ENCODE results near the gene RPL32. TPM values are rescaled to one million over a fixed set of nuclear protein-coding genes. Genes with fewer than 3 reads are reported as not detected.

RPL32 gene
- total RNA-seq, 1 donor from 2014 or later, result 1,191 TPM

GRCh38 chr3:12798559-12799179 lies 42.7 kb downstream of the RPL32 start:
- Histone ChIP-seq H3K27ac (no peak overlapping the region), H3K27me3 (no peaks in the 10 kb centered on the region), H3K9me3 (no peaks in the 10 kb centered on the region), H3K36me3 (no peaks in the 10 kb centered on the region), H3K4me3 (no peak overlapping the region), H3K4me1 (peaks cover 5% of the 10 kb centered on the region)
- intact Hi-C loops (cut with DNase I), result no loop called here
- no peak for TF ChIP-seq CTCF (IDR thresholded peaks at IDR 0.05)
- ATAC-seq, result peak; percentile 12
- peak; percentile 61 for DNase-seq

- intact Hi-C loops (cut with DNase I), result no loop called here
- Histone ChIP-seq H3K9me3 (no peaks in the 10 kb centered on the region), H3K27me3 (no peaks in the 10 kb centered on the region), H3K36me3 (no peaks in the 10 kb centered on the region), H3K4me1 (peaks cover 5% of the 10 kb centered on the region), H3K27ac (no peak overlapping the region), H3K4me3 (no peak overlapping the region)
- ATAC-seq (no peak), DNase-seq (peak; percentile 17)
- no peak for TF ChIP-seq CTCF (IDR thresholded peaks at IDR 0.05)
Observed at GRCh38 chr3:12797892-12798558, 43.3 kb downstream of the RPL32 start.

- DNase-seq (no peak), ATAC-seq (no peak)
- Histone ChIP-seq H3K27me3 (no peaks in the 10 kb centered on the region), H3K4me3 (peak overlapping the region; percentile 64), H3K9me3 (no peaks in the 10 kb centered on the region), H3K4me1 (peaks cover 5% of the 10 kb centered on the region), H3K36me3 (no peaks in the 10 kb centered on the region), H3K27ac (no peak overlapping the region)
- TF ChIP-seq CTCF (IDR thresholded peaks at IDR 0.05), result no peak
- intact Hi-C loops (cut with DNase I), result no loop called here
Observed at GRCh38 chr3:12797124-12797891, 44.1 kb downstream of the RPL32 start.

GRCh38 chr3:12796171-12797123 lies 44.9 kb downstream of the RPL32 start, which contains the start of gene CAND2:
Gene CAND2 (plus strand): TSS chr3:12796680. CDS start chr3:12796721, 41 bp downstream.
- DNase-seq (peak; percentile 73), ATAC-seq (peak; percentile 84)
- H3K27me3 ChIP-seq, result no peaks in the 10 kb centered on the region
- H3K9me3 ChIP-seq, result no peaks in the 10 kb centered on the region
- H3K36me3 ChIP-seq, result no peaks in the 10 kb centered on the region
- peak within 1 kb of the TSS; percentile 64 for H3K4me3 ChIP-seq
- TF ChIP-seq CTCF (IDR thresholded peaks at IDR 0.05), result no peak
- intact Hi-C loops (cut with DNase I), result no loop called here
- H3K27ac ChIP-seq, result peak within 1 kb of the TSS; percentile 61
- peaks cover 5% of the 10 kb centered on the region for H3K4me1 ChIP-seq

- intact Hi-C loops (cut with DNase I), result no loop called here
- DNase-seq, result peak; percentile 12
- Histone ChIP-seq H3K27me3 (no peaks in the 10 kb centered on the region), H3K9me3 (no peaks in the 10 kb centered on the region), H3K27ac (no peak overlapping the region), H3K4me3 (no peak overlapping the region), H3K4me1 (peaks cover 5% of the 10 kb centered on the region), H3K36me3 (no peaks in the 10 kb centered on the region)
- ATAC-seq, result no peak
- TF ChIP-seq CTCF (IDR thresholded peaks at IDR 0.05), result no peak
Observed at GRCh38 chr3:12793701-12794100, 47.7 kb downstream of the RPL32 start.

Data from upper lobe of right lung (tissue), 1 donor.